ENCODE data around the gene TPSG1.
"Not testable (repeated sequence)": the region's sequence is repeated elsewhere in the genome, so short reads cannot be mapped to it uniquely, and the experiment has no call there.

- TF ChIP-seq, protein P1, sequence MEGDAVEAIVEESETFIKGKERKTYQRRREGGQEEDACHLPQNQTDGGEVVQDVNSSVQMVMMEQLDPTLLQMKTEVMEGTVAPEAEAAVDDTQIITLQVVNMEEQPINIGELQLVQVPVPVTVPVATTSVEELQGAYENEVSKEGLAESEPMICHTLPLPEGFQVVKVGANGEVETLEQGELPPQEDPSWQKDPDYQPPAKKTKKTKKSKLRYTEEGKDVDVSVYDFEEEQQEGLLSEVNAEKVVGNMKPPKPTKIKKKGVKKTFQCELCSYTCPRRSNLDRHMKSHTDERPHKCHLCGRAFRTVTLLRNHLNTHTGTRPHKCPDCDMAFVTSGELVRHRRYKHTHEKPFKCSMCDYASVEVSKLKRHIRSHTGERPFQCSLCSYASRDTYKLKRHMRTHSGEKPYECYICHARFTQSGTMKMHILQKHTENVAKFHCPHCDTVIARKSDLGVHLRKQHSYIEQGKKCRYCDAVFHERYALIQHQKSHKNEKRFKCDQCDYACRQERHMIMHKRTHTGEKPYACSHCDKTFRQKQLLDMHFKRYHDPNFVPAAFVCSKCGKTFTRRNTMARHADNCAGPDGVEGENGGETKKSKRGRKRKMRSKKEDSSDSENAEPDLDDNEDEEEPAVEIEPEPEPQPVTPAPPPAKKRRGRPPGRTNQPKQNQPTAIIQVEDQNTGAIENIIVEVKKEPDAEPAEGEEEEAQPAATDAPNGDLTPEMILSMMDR (IDR thresholded peaks at IDR 0.05; ENCODE audit: insufficient read depth, low read depth, low read length): not testable (repeated sequence)
- TF ChIP-seq EZH2 (IDR thresholded peaks at IDR 0.05; ENCODE audit: insufficient read depth, low read length): not testable (repeated sequence)
These were observed 24.1 kb upstream of the TPSG1 start for GRCh38 chr16:1249031-1249755.

Measured in astrocyte (in vitro differentiated cells and primary cell).